Prostate gland (tissue), 2 donors: Measurements from ENCODE around the gene IMPA2. TPM values are rescaled to one million over a fixed set of nuclear protein-coding genes. Genes with fewer than 3 reads are reported as not detected.
A peak's percentile ranks its signal among the peaks of the same experiment; 100 is the strongest.

Source experiments
- DNase-seq: peaks from one replicate; pipeline ENCODE4 v3.0.0-alpha.2; 2019; ENCODE audit warnings: low spot score
- H3K27ac ChIP-seq, 2 donors: fragments of 200-600 bp; sonication (generic); 2 replicates each; pipeline ENCODE4 v1.5.1; 2017 to 2019
- H3K27me3 ChIP-seq: fragments of 200-600 bp; sonication (generic); replicated peaks from 2 replicates; pipeline ENCODE4 v1.5.1; 2019; ENCODE audit not compliant: insufficient read depth
- H3K36me3 ChIP-seq, 2 donors: fragments of 200-600 bp; sonication (generic); 1 replicate in 1 of 2; 2 replicates in 1 of 2; pipeline versions ENCODE4 v1.5.1 to v1.8.1; 2017 to 2019
- H3K4me1 ChIP-seq: fragments of 200-600 bp; sonication (generic); replicated peaks from 2 replicates; pipeline ENCODE4 v1.5.1; 2019
- H3K4me3 ChIP-seq, 2 donors: fragments of 200-600 bp; sonication (generic); 2 replicates each; pipeline ENCODE4 v1.5.1; 2017 to 2019
- H3K9me3 ChIP-seq: fragments of 200-600 bp; sonication (generic); 2 replicates; pipeline ENCODE4 v1.5.1; 2017
- CTCF ChIP-seq, 4 experiments: fragments of 200-600 bp in 2 of 4; fragments of 450-650 bp in 2 of 4; sonication (generic) in 2 of 4; IDR thresholded peaks; 1 replicate in 3 of 4; 2 replicates in 1 of 4; pipeline ENCODE4 v1.5.1; 2016 to 2019; ENCODE audit warnings: antibody characterized with exemption in 4 of 4, mild to moderate bottlenecking in 2 of 4, moderate library complexity in 2 of 4
- POLR2A ChIP-seq: fragments of 450-650 bp; IDR thresholded peaks from one replicate; pipeline ENCODE4 v1.6.1; 2016; ENCODE audit warnings: antibody characterized with exemption, mild to moderate bottlenecking
- POLR2AphosphoS5 ChIP-seq: sonication (generic); formaldehyde crosslinking; IDR thresholded peaks from one replicate; pipeline ENCODE4 v1.6.1; 2017; ENCODE audit warnings: antibody characterized with exemption
- WGBS: methylation state at CpG from one replicate; pipeline ENCODE4 v1.1.5; 2018; 5-methylcytosine and 5-hydroxymethylcytosine counted together
- intact Hi-C: fragments of 100-400 bp; cut with DNase I; formaldehyde crosslinking; loops from one replicate; pipeline ENCODE4 v1.14.2; 2022
- total RNA-seq, 2 donors: library from RNA; depleted of rRNA; stranded (reverse); fragments of >200 nt; gene quantifications; one replicate each; pipeline ENCODE4 v1.1.0, GENCODE V29; 2016

Gene IMPA2
- total RNA-seq, 2 donors from 2014 or later: 16.6 to 17.9 TPM

DNA sequence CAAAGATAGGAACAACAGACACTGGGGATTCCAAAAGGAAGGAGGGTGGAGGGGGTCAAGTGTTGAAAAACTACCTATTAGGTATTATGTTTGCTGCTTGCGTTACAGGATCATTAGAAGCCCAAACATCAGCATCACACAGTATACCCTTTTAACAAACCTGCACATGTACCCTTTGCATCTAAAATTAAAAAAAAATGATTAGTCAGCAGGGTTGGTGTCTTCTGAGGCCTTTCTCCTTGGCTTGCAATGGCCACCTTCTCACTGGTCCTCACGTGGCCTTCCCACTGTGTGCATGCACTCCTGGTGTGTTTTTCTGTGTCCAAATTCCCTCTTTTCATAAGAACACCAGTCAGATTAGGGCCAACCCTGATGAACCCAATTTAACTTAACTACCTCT, 5.6 kb upstream of the IMPA2 start:
- Histone ChIP-seq H3K27ac (no peak overlapping the region), H3K9me3 (no peaks in the 10 kb centered on the region), H3K4me3 (no peak overlapping the region), H3K36me3 (no peaks in the 10 kb centered on the region), H3K4me1 (peaks cover 4% of the 10 kb centered on the region), H3K27me3 (no peaks in the 10 kb centered on the region)
- DNase-seq: no peak
- TF ChIP-seq POLR2AphosphoS5 (no peak), CTCF (IDR thresholded peaks at IDR 0.05) (no peak), POLR2A (no peak)
- 90% methylated on average over 2 of the region's 2 CpGs for WGBS
- intact Hi-C loops: no loop called here

DNA sequence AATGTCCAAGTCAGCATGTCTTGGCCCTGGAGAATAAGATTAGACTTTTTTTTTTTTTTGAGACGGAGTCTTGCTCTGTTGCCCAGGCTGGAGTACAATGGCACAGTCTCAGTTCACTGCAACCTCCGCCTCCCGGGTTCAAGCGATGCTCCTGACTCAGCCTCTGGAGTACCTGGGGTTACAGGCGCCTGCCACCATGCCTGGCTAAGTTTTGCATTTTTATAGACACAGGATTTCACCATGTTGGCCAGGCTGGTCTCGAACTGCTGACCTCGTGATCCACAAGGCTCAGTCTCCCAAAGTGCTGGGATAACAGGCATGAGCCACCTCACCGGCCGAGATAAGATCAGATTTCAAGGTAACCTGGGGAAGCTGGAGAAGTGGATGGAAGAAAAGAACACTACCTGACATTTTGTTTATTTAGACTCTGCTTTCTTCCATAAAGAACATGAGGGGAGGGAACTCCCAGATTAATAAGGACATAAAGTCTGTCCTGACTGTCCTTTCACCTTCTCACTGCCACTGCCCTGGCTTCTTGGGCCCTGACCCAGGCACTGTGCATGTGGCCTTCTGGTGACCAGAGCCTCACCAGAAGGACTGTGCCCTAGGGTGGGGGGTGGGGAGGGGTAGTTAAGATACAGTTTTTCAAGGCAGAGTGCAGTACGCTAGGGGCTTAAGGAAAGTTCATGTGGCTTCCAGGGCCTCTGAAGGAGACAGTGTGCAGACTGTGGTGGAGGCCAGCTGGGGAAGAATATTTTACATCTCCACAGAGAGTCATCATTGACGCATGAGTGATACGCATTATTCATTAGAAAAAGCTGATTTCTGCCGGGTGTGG, 4.8 kb upstream of the IMPA2 start:
- peak; percentile 57 for DNase-seq
- WGBS: 77% methylated on average over 13 of the region's 13 CpGs
- H3K4me1 ChIP-seq: peaks cover 4% of the 10 kb centered on the region
- no peak overlapping the region for H3K4me3 ChIP-seq
- H3K36me3 ChIP-seq: no peaks in the 10 kb centered on the region
- peak overlapping the region in 1 of 2 donors; percentile 77 for H3K27ac ChIP-seq
- H3K9me3 ChIP-seq: no peaks in the 10 kb centered on the region
- intact Hi-C loops: no loop called here
- H3K27me3 ChIP-seq: no peaks in the 10 kb centered on the region
- TF ChIP-seq CTCF (IDR thresholded peaks at IDR 0.05) (no peak), POLR2AphosphoS5 (peak; percentile 90)

- intact Hi-C loops: no loop called here
- 62% methylated on average over 3 of the region's 3 CpGs for whole genome bisulfite sequencing
- no peaks in the 10 kb centered on the region for H3K36me3 ChIP-seq
Observed at GRCh38 chr18:11977153-11977466, 4.2 kb upstream of the IMPA2 start.

GRCh38 chr18:11978956-11979355, 2.4 kb upstream of the IMPA2 start:
- Histone ChIP-seq H3K9me3 (no peaks in the 10 kb centered on the region), H3K4me1 (peaks cover 4% of the 10 kb centered on the region), H3K27me3 (no peaks in the 10 kb centered on the region), H3K4me3 (no peak overlapping the region), H3K27ac (peak overlapping the region in 1 of 2 donors; percentile 95), H3K36me3 (no peaks in the 10 kb centered on the region)
- DNase-seq: no peak
- intact Hi-C loops: no loop called here
- 53% methylated on average over 4 of the region's 4 CpGs for whole genome bisulfite sequencing
- TF ChIP-seq POLR2AphosphoS5 (no peak), CTCF (IDR thresholded peaks at IDR 0.05) (no peak), POLR2A (no peak)

More at GRCh38 chr18:11977153-11977466, 4.2 kb upstream of the IMPA2 start:
- no peaks in the 10 kb centered on the region for H3K9me3 ChIP-seq
- H3K4me1 ChIP-seq: peaks cover 4% of the 10 kb centered on the region
- no peak for DNase-seq
- no peaks in the 10 kb centered on the region for H3K27me3 ChIP-seq
- H3K4me3 ChIP-seq: no peak overlapping the region
- H3K27ac ChIP-seq: peak overlapping the region in 1 of 2 donors; percentile 77
- TF ChIP-seq POLR2A (no peak), POLR2AphosphoS5 (no peak), CTCF (IDR thresholded peaks at IDR 0.05) (no peak)

DNA sequence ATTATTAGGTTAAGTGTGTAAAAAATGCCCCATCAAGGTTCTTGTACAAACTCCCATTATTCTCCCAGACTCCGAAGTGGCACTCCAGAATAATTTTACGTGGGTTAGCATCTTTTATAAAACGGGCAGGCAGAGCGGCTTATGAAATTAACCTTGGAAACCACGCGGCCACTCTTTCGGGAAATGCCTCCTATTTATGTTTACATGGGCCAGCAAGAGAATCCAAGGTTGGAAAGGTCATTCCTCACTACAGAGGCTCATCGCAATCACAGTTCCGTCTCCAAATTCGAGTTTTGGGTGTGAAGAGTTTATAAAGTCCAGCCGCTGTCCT, 1.2 kb upstream of the IMPA2 start:
- no peaks in the 10 kb centered on the region for H3K9me3 ChIP-seq
- H3K4me1 ChIP-seq: peaks cover 4% of the 10 kb centered on the region
- H3K27ac ChIP-seq: peak overlapping the region; percentile 90 to 95
- H3K4me3 ChIP-seq: peak overlapping the region; percentile 71 to 86
- peak; percentile 17 for DNase-seq
- H3K36me3 ChIP-seq: no peaks in the 10 kb centered on the region
- intact Hi-C loops: loop anchor here (2.0 kb wide), 2 partner anchors 31 to 71 kb away; partner anchors contain the start of gene MPPE1
- H3K27me3 ChIP-seq: no peaks in the 10 kb centered on the region
- WGBS: 14% methylated on average over 11 of the region's 11 CpGs
- TF ChIP-seq POLR2AphosphoS5: no peak
- no peak for TF ChIP-seq POLR2A
- TF ChIP-seq CTCF (IDR thresholded peaks at IDR 0.05): no peak
